GM12873 (cell line): ENCODE results near the gene YAF2.

Source experiments
- CTCF ChIP-seq: IDR thresholded peaks from 2 replicates; pipeline ENCODE4 v1.5.1; 2012; ENCODE audit warnings: low read depth, mild to moderate bottlenecking, moderate library complexity, low read length, control low read depth; ENCODE audit not compliant: insufficient read depth; ENCODE audit errors: missing control alignments

YAF2 gene

GRCh38 chr12:42267413-42268190, 29.6 kb upstream of the YAF2 start:
- no peak for TF ChIP-seq CTCF

GRCh38 chr12:42266579-42267230, 28.7 kb upstream of the YAF2 start:
- no peak for TF ChIP-seq CTCF

GRCh38 chr12:42262271-42262670, 24.2 kb upstream of the YAF2 start:
- TF ChIP-seq CTCF: no peak

- no peak for TF ChIP-seq CTCF
Observed at GRCh38 chr12:42261708-42262107, 23.7 kb upstream of the YAF2 start.

- TF ChIP-seq CTCF: no peak
Observed at GRCh38 chr12:42260518-42260917, 22.5 kb upstream of the YAF2 start.

- TF ChIP-seq CTCF: no peak
Observed at GRCh38 chr12:42259699-42260098, 21.7 kb upstream of the YAF2 start.

- TF ChIP-seq CTCF: no peak
Observed at GRCh38 chr12:42255866-42256261, 17.8 kb upstream of the YAF2 start.
